ENCODE results near the gene MYOM3.

- TF ChIP-seq CTCF (IDR thresholded peaks at IDR 0.05) (no peak), POLR2AphosphoS5 (IDR thresholded peaks at IDR 0.05; ENCODE audit: insufficient read depth in 1 of 2, low read depth in 1 of 2) (no peak), POLR2A (IDR thresholded peaks at IDR 0.05) (no peak)
Observed at GRCh38 chr1:24127134-24127800, 15.3 kb upstream of the MYOM3 start.

Measured in vagina (tissue), 2 donors.